ENCODE results near the gene LPAR2.

The LPAR2 gene

GRCh38 chr19:19652482-19653295, 24.7 kb upstream of the LPAR2 start:
- no peak for DNase-seq

- no peak for DNase-seq
These were observed 23.1 kb upstream of the LPAR2 start for GRCh38 chr19:19651076-19651475.

GRCh38 chr19:19650331-19650730, 22.3 kb upstream of the LPAR2 start:
- no peak for DNase-seq

GRCh38 chr19:19649580-19649995, 21.6 kb upstream of the LPAR2 start:
- DNase-seq = no peak

- DNase-seq = no peak
These were observed 21.1 kb upstream of the LPAR2 start for GRCh38 chr19:19649155-19649554.

- DNase-seq = no peak
These were observed 19.2 kb upstream of the LPAR2 start for GRCh38 chr19:19647037-19647835.

- DNase-seq = no peak
These were observed 17.3 kb upstream of the LPAR2 start for GRCh38 chr19:19645233-19645870.

GRCh38 chr19:19644054-19644388, 16.0 kb upstream of the LPAR2 start:
- DNase-seq = no peak

GRCh38 chr19:19643158-19644053, 15.4 kb upstream of the LPAR2 start, which contains the start of gene GMIP:
TSS of gene GMIP (minus strand) at chr19:19643657. CDS start at chr19:19643529, 128 bp downstream.
- DNase-seq = no peak

GRCh38 chr19:19642506-19643157, 14.6 kb upstream of the LPAR2 start:
- DNase-seq = no peak

GRCh38 chr19:19637523-19638251, 9.7 kb upstream of the LPAR2 start:
- DNase-seq = no peak

- DNase-seq = no peak
These were observed 9.1 kb upstream of the LPAR2 start for GRCh38 chr19:19637186-19637522.

- no peak for DNase-seq
These were observed 8.7 kb upstream of the LPAR2 start for GRCh38 chr19:19636573-19637185.

- no peak for DNase-seq
These were observed 7.3 kb upstream of the LPAR2 start for GRCh38 chr19:19635313-19635702.

GRCh38 chr19:19634516-19635312, 6.7 kb upstream of the LPAR2 start:
- no peak for DNase-seq

GRCh38 chr19:19633711-19634515, 5.9 kb upstream of the LPAR2 start:
- no peak for DNase-seq

- DNase-seq = no peak
These were observed 4.6 kb upstream of the LPAR2 start for GRCh38 chr19:19632661-19633060.

- no peak for DNase-seq
These were observed 3.3 kb upstream of the LPAR2 start for GRCh38 chr19:19631346-19631745.

GRCh38 chr19:19630426-19630825, 2.4 kb upstream of the LPAR2 start:
- no peak for DNase-seq
